Loucy (cell line): Measurements from ENCODE around the gene ASTN2.

Source experiments
- EZH2phosphoT487 ChIP-seq: fragments of 200-600 bp; IDR thresholded peaks from 2 replicates; pipeline ENCODE4 v1.6.1; 2018; ENCODE audit warnings: antibody characterized with exemption, mild to moderate bottlenecking, moderate library complexity, borderline replicate concordance
- TF ChIP-seq, protein P1 (sequence below): fragments of 200-600 bp; sonication (generic); conservative IDR thresholded peaks from 2 replicates; pipeline ENCODE4 v1.5.1; 2014; ENCODE audit warnings: mild to moderate bottlenecking, antibody characterized with exemption, low read length

GRCh38 chr9:116555556-116556155 lies 859.2 kb downstream of the ASTN2 start:
- TF ChIP-seq, protein P1, sequence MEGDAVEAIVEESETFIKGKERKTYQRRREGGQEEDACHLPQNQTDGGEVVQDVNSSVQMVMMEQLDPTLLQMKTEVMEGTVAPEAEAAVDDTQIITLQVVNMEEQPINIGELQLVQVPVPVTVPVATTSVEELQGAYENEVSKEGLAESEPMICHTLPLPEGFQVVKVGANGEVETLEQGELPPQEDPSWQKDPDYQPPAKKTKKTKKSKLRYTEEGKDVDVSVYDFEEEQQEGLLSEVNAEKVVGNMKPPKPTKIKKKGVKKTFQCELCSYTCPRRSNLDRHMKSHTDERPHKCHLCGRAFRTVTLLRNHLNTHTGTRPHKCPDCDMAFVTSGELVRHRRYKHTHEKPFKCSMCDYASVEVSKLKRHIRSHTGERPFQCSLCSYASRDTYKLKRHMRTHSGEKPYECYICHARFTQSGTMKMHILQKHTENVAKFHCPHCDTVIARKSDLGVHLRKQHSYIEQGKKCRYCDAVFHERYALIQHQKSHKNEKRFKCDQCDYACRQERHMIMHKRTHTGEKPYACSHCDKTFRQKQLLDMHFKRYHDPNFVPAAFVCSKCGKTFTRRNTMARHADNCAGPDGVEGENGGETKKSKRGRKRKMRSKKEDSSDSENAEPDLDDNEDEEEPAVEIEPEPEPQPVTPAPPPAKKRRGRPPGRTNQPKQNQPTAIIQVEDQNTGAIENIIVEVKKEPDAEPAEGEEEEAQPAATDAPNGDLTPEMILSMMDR, result no peak
- no peak for TF ChIP-seq EZH2phosphoT487
